GM12878 (cell line): ENCODE measurements around the gene NEAT1. TPM values are rescaled to one million over a fixed set of nuclear protein-coding genes. Genes with fewer than 3 reads are reported as not detected.
A peak's percentile ranks its signal among the peaks of the same experiment; 100 is the strongest.

Source experiments
- ATAC-seq: fragments of 200-7000 bp; cut with Tn5 transposase; 3 replicates; pipeline ENCODE4 v1.9.1; 2020; ENCODE audit warnings: mild to moderate bottlenecking, moderate library complexity
- BruUV-seq: library from RNA; stranded (reverse); fragments of 400-500 nt; replicated peaks from 2 replicates; lab custom pipeline; 2021; lab: Mats Ljungman, UMichigan
- CTCF ChIA-PET: fragments of 300-600 bp; sonication (Branson Sonifier 250); formaldehyde crosslinking; extraction: SDS; loops from one replicate; lab custom pipeline; 2021; ENCODE audit warnings: inconsistent platforms; lab: Yijun Ruan, JAX
- POLR2A ChIA-PET: fragments of 350-600 bp; formaldehyde crosslinking; extraction: SDS; loops from one replicate; lab custom pipeline; 2021; ENCODE audit warnings: inconsistent platforms; lab: Charles Lee
- RAD21 ChIA-PET: fragments of 300-600 bp; sonication (Branson Sonifier 250); formaldehyde crosslinking; loops from one replicate; lab custom pipeline; 2023; ENCODE audit warnings: antibody characterized with exemption; ENCODE audit not compliant: unreplicated experiment; lab: Charles Lee
- SMC1A ChIA-PET: fragments of 300-600 bp; sonication (Branson Sonifier 250); formaldehyde crosslinking; loops from one replicate; lab custom pipeline; 2023; ENCODE audit not compliant: unreplicated experiment, uncharacterized antibody; lab: Charles Lee
- DNase-seq: peaks from one replicate; pipeline ENCODE4 v3.0.0-alpha.2; 2011; ENCODE audit warnings: low read depth, low spot score
- FAIRE-seq: peaks from 3 replicates; lab custom pipeline; 2011; peaks lifted over from hg19 to GRCh38; lab: Jason Lieb, UNC
- H2AFZ ChIP-seq: 2 replicates; pipeline ENCODE4 v1.6.0; 2011; ENCODE audit warnings: low read depth, low read length, control low read depth; ENCODE audit not compliant: control insufficient read depth
- H3K27ac ChIP-seq: 2 replicates; pipeline ENCODE4 v1.5.1; 2011; ENCODE audit warnings: control low read depth; ENCODE audit not compliant: control insufficient read depth, insufficient read depth
- H3K27me3 ChIP-seq, 2 experiments: replicated peaks in 1 of 2; 2 replicates each; pipeline versions ENCODE4 v1.6.0 to v1.6.1; 2011; ENCODE audit warnings: low read length in 1 of 2; ENCODE audit not compliant: control insufficient read depth in 2 of 2, insufficient read depth in 2 of 2
- H3K36me3 ChIP-seq, 2 experiments: 2 replicates each; pipeline ENCODE4 v1.5.1; 2011; ENCODE audit warnings: low read length in 1 of 2; ENCODE audit not compliant: control insufficient read depth in 2 of 2, insufficient read depth in 2 of 2
- H3K4me1 ChIP-seq: 2 replicates; pipeline ENCODE4 v1.6.1; 2011; ENCODE audit warnings: mild to moderate bottlenecking, low read length, moderate library complexity, mixed read lengths; ENCODE audit not compliant: control insufficient read depth, insufficient read depth
- H3K4me2 ChIP-seq: 2 replicates; pipeline ENCODE4 v1.6.0; 2011; ENCODE audit warnings: control low read depth; ENCODE audit not compliant: control insufficient read depth, insufficient read depth
- H3K4me3 ChIP-seq: fragments of 200-600 bp; sonication (generic); 2 replicates; pipeline ENCODE4 v1.5.1; 2016
- H3K79me2 ChIP-seq: 2 replicates; pipeline ENCODE4 v1.6.0; 2011; ENCODE audit warnings: low read length; ENCODE audit not compliant: control insufficient read depth, insufficient read depth
- H3K9ac ChIP-seq: 2 replicates; pipeline ENCODE4 v1.8.0; 2011; ENCODE audit warnings: low read length, control low read depth, mixed read lengths; ENCODE audit not compliant: control insufficient read depth, insufficient read depth
- H3K9me3 ChIP-seq: replicated peaks from 3 replicates; pipeline ENCODE4 v1.5.1; 2011; ENCODE audit warnings: mild to moderate bottlenecking, low read length; ENCODE audit not compliant: control insufficient read depth, insufficient read depth
- H4K20me1 ChIP-seq: 2 replicates; pipeline ENCODE4 v1.6.0; 2011; ENCODE audit not compliant: control insufficient read depth, insufficient read depth
- BACH1 ChIP-seq: fragments of 450-650 bp; IDR thresholded peaks from 2 replicates; pipeline ENCODE4 v1.6.1; 2017; ENCODE audit warnings: mild to moderate bottlenecking, borderline replicate concordance
- CBX3 ChIP-seq: fragments of 200-600 bp; sonication (generic); IDR thresholded peaks from 2 replicates; pipeline ENCODE4 v1.6.1; 2016; ENCODE audit warnings: low read depth, borderline replicate concordance
- CHD2 ChIP-seq: IDR thresholded peaks from 2 replicates; pipeline ENCODE4 v1.6.1; 2011; ENCODE audit warnings: low read depth, low read length, improper control_type of control experiment, borderline replicate concordance
- EGR1 ChIP-seq, 2 experiments: IDR thresholded peaks; 1 replicate in 1 of 2; 2 replicates in 1 of 2; pipeline ENCODE4 v1.6.1; 2011 to 2012; ENCODE audit warnings: low read depth in 2 of 2, low read length in 2 of 2, borderline replicate concordance in 1 of 2, mild to moderate bottlenecking in 1 of 2, moderate library complexity in 1 of 2
- KAT2A ChIP-seq: conservative IDR thresholded peaks from 2 replicates; pipeline ENCODE4 v1.6.1; 2011; ENCODE audit warnings: low read depth, low read length; ENCODE audit not compliant: control insufficient read depth
- NRF1 ChIP-seq: conservative IDR thresholded peaks from 2 replicates; pipeline ENCODE4 v1.6.1; 2011; ENCODE audit warnings: mild to moderate bottlenecking, low read depth, low read length, improper control_type of control experiment
- SIN3A ChIP-seq: IDR thresholded peaks from 2 replicates; pipeline ENCODE4 v1.6.1; 2012; ENCODE audit warnings: low read depth, low read length, improper control_type of control experiment
- ZBTB33 ChIP-seq: fragments of 450-650 bp; IDR thresholded peaks from 2 replicates; pipeline ENCODE4 v1.6.1; 2017; ENCODE audit warnings: mild to moderate bottlenecking
- WGBS: methylation state at CpG from one replicate; pipeline ENCODE4 v1.1.6; 2016; ENCODE audit warnings: low lambda C conversion rate; ENCODE audit not compliant: insufficient replicate concordance, insufficient coverage; ENCODE audit errors: missing lambda C conversion rate; 5-methylcytosine and 5-hydroxymethylcytosine counted together
- in situ Hi-C: fragments of 300-500 bp; cut with MboI; formaldehyde crosslinking; loops from 9 replicates; pipeline ENCODE4 v1.14.3; 2018; ENCODE audit warnings: mixed read lengths
- intact Hi-C: fragments of 100-400 bp; cut with micrococcal nuclease; formaldehyde crosslinking; loops from one replicate; pipeline ENCODE4 v1.14.2; 2022; ENCODE audit not compliant: unreplicated experiment
- polyA plus RNA-seq, 11 experiments: library from polyadenylated mRNA; depleted of rRNA in 4 of 11; unstranded in 6 of 11; stranded (reverse) in 5 of 11; fragments of >200 nt; fragmentation: Nextera tagmentation in 4 of 11; fragmentation: Illumina TruSeq in 1 of 11; extraction: Ambion mirVana in 4 of 11; extraction: Trizol in 1 of 11; gene quantifications; 1 replicate in 1 of 11; 2 replicates in 10 of 11; pipeline versions ENCODE4 v1.2.1 to v1.2.3, GENCODE V29; 2011 to 2016; ENCODE audit warnings: inconsistent platforms in 2 of 11, missing spikeins in 2 of 11, low read depth in 1 of 11
- total RNA-seq, 4 experiments: library from RNA; depleted of rRNA in 3 of 4; stranded (reverse); fragments of >200 nt in 3 of 4; fragmentation: Illumina TruSeq in 1 of 4; extraction: Trizol in 1 of 4; gene quantifications; 2 replicates each; pipeline versions ENCODE4 v1.2.1 to v1.2.3, GENCODE V29; 2013 to 2021
- TF ChIP-seq, protein P1 (sequence below): fragments of 450-650 bp; IDR thresholded peaks from 2 replicates; pipeline ENCODE4 v1.6.1; 2017; ENCODE audit warnings: mild to moderate bottlenecking, low read depth, inconsistent platforms; ENCODE audit not compliant: poor library complexity, severe bottlenecking

NEAT1 gene
- total and polyA plus RNA-seq, 10 of the 15 experiments (the other 5 are each of a cell fraction or from before 2014, with no cell fraction given), result 13.6 to 328 (median 69.4) TPM

GRCh38 chr11:65384301-65384889 lies 38.2 kb upstream of the NEAT1 start:
- no peaks in the 10 kb centered on the region; a peak in 1 of 4 replicates for H3K36me3 ChIP-seq
- SMC1A ChIA-PET, result interaction anchor here (1.0 to 4.1 kb wide), 8 partner anchors 18 to 204 kb away, joined by 3 to 20 read pairs (median 6); partner anchors contain the start of gene DPF2
- CTCF ChIA-PET, result interaction anchor here (0.6 to 1.2 kb wide), 4 partner anchors 31 to 484 kb away, joined by 3 to 4 read pairs (median 4); no protein-coding TSS in a partner anchor
- POLR2A ChIA-PET, result interaction anchor here (0.9 to 1.6 kb wide), 6 partner anchors 32 to 113 kb away, joined by 3 to 5 read pairs (median 4); no protein-coding TSS in a partner anchor
- H3K9ac ChIP-seq, result no peak overlapping the region
- no peaks in the 10 kb centered on the region for H3K9me3 ChIP-seq
- 85% methylated on average over 8 of the region's 8 CpGs for WGBS
- ATAC-seq (no peak), DNase-seq (no peak), FAIRE-seq (no peak)
- peaks cover 45% of the 10 kb centered on the region for H3K79me2 ChIP-seq
- H3K27ac ChIP-seq, result peak overlapping the region; percentile 68
- peaks cover 56% of the 10 kb centered on the region for H3K4me1 ChIP-seq
- no TSS peak for BruUV-seq
- H3K27me3 ChIP-seq, result no peaks in the 10 kb centered on the region
- RAD21 ChIA-PET, result interaction anchor here (0.6 to 1.3 kb wide), 2 partner anchors 19 to 32 kb away, joined by 3 to 5 read pairs; no protein-coding TSS in a partner anchor
- in situ Hi-C loops, result no loop called here
- no peak overlapping the region for H2AFZ ChIP-seq
- H4K20me1 ChIP-seq, result no peaks in the 10 kb centered on the region; the same call in 1 of the 2 replicates
- H3K4me3 ChIP-seq, result no peak overlapping the region
- intact Hi-C loops, result loop anchor here (5.0 kb wide), 1 partner anchor 113 kb away; the partner anchor contains the start of gene MALAT1
- H3K4me2 ChIP-seq, result no peak overlapping the region
- TF ChIP-seq NRF1 (no peak), SIN3A (no peak), KAT2A (no peak), BACH1 (no peak), EGR1 (IDR thresholded peaks at IDR 0.05; ENCODE audit: borderline replicate concordance in 1 of 2, low read depth in 2 of 2, low read length in 2 of 2) (no peak), CHD2 (no peak), CBX3 (no peak), ZBTB33 (no peak)
- TF ChIP-seq, protein P1, sequence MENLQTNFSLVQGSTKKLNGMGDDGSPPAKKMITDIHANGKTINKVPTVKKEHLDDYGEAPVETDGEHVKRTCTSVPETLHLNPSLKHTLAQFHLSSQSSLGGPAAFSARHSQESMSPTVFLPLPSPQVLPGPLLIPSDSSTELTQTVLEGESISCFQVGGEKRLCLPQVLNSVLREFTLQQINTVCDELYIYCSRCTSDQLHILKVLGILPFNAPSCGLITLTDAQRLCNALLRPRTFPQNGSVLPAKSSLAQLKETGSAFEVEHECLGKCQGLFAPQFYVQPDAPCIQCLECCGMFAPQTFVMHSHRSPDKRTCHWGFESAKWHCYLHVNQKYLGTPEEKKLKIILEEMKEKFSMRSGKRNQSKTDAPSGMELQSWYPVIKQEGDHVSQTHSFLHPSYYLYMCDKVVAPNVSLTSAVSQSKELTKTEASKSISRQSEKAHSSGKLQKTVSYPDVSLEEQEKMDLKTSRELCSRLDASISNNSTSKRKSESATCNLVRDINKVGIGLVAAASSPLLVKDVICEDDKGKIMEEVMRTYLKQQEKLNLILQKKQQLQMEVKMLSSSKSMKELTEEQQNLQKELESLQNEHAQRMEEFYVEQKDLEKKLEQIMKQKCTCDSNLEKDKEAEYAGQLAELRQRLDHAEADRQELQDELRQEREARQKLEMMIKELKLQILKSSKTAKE, result no peak
